Measurements from ENCODE around the gene LRFN3.
"Not testable (repeated sequence)": the region's sequence is repeated elsewhere in the genome, so short reads cannot be mapped to it uniquely, and the experiment has no call there.

LRFN3 gene

GRCh38 chr19:35949131-35949530, 13.0 kb downstream of the LRFN3 start:
- H3K4me3 ChIP-seq (ENCODE audit: low read length): no peak overlapping the region
- H3K4me1 ChIP-seq (ENCODE audit: low read length): no peaks in the 10 kb centered on the region
- no peak for TF ChIP-seq EZH2phosphoT487 (IDR thresholded peaks at IDR 0.05; ENCODE audit: low read depth)
- TF ChIP-seq, protein P1, sequence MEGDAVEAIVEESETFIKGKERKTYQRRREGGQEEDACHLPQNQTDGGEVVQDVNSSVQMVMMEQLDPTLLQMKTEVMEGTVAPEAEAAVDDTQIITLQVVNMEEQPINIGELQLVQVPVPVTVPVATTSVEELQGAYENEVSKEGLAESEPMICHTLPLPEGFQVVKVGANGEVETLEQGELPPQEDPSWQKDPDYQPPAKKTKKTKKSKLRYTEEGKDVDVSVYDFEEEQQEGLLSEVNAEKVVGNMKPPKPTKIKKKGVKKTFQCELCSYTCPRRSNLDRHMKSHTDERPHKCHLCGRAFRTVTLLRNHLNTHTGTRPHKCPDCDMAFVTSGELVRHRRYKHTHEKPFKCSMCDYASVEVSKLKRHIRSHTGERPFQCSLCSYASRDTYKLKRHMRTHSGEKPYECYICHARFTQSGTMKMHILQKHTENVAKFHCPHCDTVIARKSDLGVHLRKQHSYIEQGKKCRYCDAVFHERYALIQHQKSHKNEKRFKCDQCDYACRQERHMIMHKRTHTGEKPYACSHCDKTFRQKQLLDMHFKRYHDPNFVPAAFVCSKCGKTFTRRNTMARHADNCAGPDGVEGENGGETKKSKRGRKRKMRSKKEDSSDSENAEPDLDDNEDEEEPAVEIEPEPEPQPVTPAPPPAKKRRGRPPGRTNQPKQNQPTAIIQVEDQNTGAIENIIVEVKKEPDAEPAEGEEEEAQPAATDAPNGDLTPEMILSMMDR (IDR thresholded peaks at IDR 0.05; ENCODE audit: low read depth, low read length): no peak
- no peak overlapping the region for H3K4me2 ChIP-seq (ENCODE audit: low read length)
- H3K79me2 ChIP-seq (ENCODE audit: low read length): no peaks in the 10 kb centered on the region
- H3K27ac ChIP-seq (ENCODE audit: low read length): no peak overlapping the region
- no peak overlapping the region for H2AFZ ChIP-seq (ENCODE audit: low read depth, low read length)
- H3K36me3 ChIP-seq (replicated peaks; ENCODE audit: low read depth, low read length): no peaks in the 10 kb centered on the region
- H3K9me3 ChIP-seq (ENCODE audit: insufficient read depth, low read length): no peaks in the 10 kb centered on the region
- 0 out of 2 replicates have a peak, but pooled peaks cover 14% of the 10 kb centered on the region for H3K27me3 ChIP-seq (ENCODE audit: low read depth, low read length)
- H4K20me1 ChIP-seq (ENCODE audit: insufficient read depth, low read length): no peaks in the 10 kb centered on the region
- H3K9ac ChIP-seq (ENCODE audit: low read length): no peak overlapping the region

DNA sequence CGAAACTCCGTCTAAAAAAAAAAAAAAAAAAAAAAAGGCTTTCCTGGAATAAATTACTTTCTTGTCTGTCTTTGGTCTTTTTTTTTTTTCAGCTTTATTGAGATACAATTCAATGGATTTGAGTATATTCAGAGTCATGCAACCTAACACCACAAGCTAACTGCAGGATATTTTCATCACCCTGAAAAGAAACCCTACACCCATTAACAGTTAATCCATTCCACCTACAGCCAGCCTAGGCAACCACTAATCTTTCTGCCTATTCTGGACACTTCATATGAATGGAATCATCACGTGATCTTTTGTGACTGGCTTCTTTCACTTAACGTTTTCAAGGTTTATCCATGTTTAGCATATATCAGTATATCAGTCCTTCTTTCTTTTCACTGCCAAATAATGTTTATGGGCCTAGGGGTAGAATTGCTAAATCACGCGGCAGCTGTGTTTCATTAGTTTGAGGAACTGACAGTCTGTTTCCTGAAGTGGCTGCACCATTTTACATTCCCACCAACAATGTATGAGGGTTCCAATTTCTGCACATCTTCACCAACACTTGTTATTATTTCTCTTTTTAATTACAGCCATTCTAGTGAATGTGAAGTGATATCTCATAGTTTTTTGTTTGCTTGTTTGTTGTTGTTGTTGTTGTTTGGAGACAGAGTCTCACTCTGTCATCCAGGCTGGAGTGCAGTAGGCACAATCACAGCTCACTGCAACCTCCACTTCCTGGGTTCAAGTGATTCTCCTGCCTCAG, 19.9 kb downstream of the LRFN3 start:
- no peaks in the 10 kb centered on the region for H4K20me1 ChIP-seq (ENCODE audit: insufficient read depth, low read length)
- H3K9ac ChIP-seq (ENCODE audit: low read length): no peak overlapping the region
- H3K79me2 ChIP-seq (ENCODE audit: low read length): no peaks in the 10 kb centered on the region
- TF ChIP-seq, protein P1 (IDR thresholded peaks at IDR 0.05; ENCODE audit: low read depth, low read length): no peak
- TF ChIP-seq EZH2phosphoT487 (IDR thresholded peaks at IDR 0.05; ENCODE audit: low read depth): no peak
- H3K27ac ChIP-seq (ENCODE audit: low read length): no peak overlapping the region
- H3K4me2 ChIP-seq (ENCODE audit: low read length): no peak overlapping the region
- H3K4me1 ChIP-seq (ENCODE audit: low read length): no peaks in the 10 kb centered on the region
- H3K4me3 ChIP-seq (ENCODE audit: low read length): no peak overlapping the region
- H2AFZ ChIP-seq (ENCODE audit: low read depth, low read length): no peak overlapping the region
- 0 out of 2 replicates have a peak, but pooled peaks cover 4% of the 10 kb centered on the region for H3K27me3 ChIP-seq (ENCODE audit: low read depth, low read length)
- H3K36me3 ChIP-seq (replicated peaks; ENCODE audit: low read depth, low read length): no peaks in the 10 kb centered on the region
- no peaks in the 10 kb centered on the region for H3K9me3 ChIP-seq (ENCODE audit: insufficient read depth, low read length)

DNA sequence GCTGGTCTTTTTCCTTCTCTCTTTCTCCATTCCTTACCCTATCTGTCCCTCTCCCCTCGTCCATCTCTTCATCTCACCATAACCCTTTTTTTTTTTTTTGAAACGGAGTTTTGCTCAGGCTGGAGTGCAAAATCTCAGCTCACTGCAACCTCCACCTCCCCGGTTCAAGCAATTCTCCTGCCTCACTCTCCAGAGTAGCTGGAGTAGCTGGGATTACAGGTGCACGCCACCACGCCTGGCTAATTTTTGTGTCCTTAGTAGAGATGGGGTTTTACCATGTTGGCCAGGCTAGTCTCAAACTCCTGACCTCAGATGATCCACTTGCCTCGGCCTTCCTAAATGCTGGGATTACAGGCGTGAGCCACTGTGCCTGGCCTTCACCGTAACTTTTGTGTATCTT, 21.2 kb downstream of the LRFN3 start:
- not testable (repeated sequence) for H3K4me1 ChIP-seq (ENCODE audit: low read length); H3K27ac ChIP-seq (ENCODE audit: low read length); H2AFZ ChIP-seq (ENCODE audit: low read depth, low read length); H4K20me1 ChIP-seq (ENCODE audit: insufficient read depth, low read length); H3K79me2 ChIP-seq (ENCODE audit: low read length); H3K4me2 ChIP-seq (ENCODE audit: low read length); H3K27me3 ChIP-seq (ENCODE audit: low read depth, low read length); H3K4me3 ChIP-seq (ENCODE audit: low read length); H3K9me3 ChIP-seq (ENCODE audit: insufficient read depth, low read length); H3K9ac ChIP-seq (ENCODE audit: low read length); H3K36me3 ChIP-seq (replicated peaks; ENCODE audit: low read depth, low read length)

DNA sequence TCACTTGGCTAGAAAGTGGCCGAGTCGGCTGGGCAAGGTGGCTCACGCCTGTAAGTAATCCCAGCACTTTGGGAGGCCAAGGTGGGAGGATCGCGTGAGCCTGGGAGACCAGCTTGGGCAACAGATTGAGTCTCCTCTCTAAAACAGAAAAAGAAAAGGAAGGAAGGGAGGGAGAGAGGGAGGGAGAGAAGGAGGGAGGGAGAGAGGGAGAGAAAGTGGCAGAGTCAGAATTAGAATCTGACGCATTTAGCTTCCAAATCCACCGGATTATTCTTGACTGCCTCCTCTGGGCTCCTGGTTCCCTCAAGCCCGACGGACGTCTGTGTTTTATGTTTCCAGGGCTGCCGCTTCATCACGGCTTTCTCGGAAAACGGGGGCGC, 22.5 kb downstream of the LRFN3 start:
- H3K9me3 ChIP-seq (ENCODE audit: insufficient read depth, low read length): no peaks in the 10 kb centered on the region
- H3K27me3 ChIP-seq (ENCODE audit: low read depth, low read length): 0 out of 2 replicates have a peak, but pooled peaks cover 3% of the 10 kb centered on the region
- no peaks in the 10 kb centered on the region for H3K79me2 ChIP-seq (ENCODE audit: low read length)
- no peak overlapping the region for H3K9ac ChIP-seq (ENCODE audit: low read length)
- no peaks in the 10 kb centered on the region for H3K36me3 ChIP-seq (replicated peaks; ENCODE audit: low read depth, low read length)
- no peak overlapping the region for H3K4me3 ChIP-seq (ENCODE audit: low read length)
- no peak overlapping the region for H2AFZ ChIP-seq (ENCODE audit: low read depth, low read length)
- H4K20me1 ChIP-seq (ENCODE audit: insufficient read depth, low read length): no peaks in the 10 kb centered on the region
- TF ChIP-seq, protein P1 (IDR thresholded peaks at IDR 0.05; ENCODE audit: low read depth, low read length): no peak
- no peak for TF ChIP-seq EZH2phosphoT487 (IDR thresholded peaks at IDR 0.05; ENCODE audit: low read depth)
- no peaks in the 10 kb centered on the region for H3K4me1 ChIP-seq (ENCODE audit: low read length)
- no peak overlapping the region for H3K27ac ChIP-seq (ENCODE audit: low read length)
- H3K4me2 ChIP-seq (ENCODE audit: low read length): no peak overlapping the region
